IMR-90 (cell line): Measurements from ENCODE around the gene ARFGAP2. TPM values are rescaled to one million over a fixed set of nuclear protein-coding genes. Genes with fewer than 3 reads are reported as not detected.

Experiments
- ATAC-seq: fragments of 200-7000 bp; cut with Tn5 transposase; 2 replicates; pipeline ENCODE4 v1.9.1; 2020; ENCODE audit warnings: low read depth, mild to moderate bottlenecking, moderate library complexity
- BruUV-seq: library from RNA; stranded (reverse); fragments of 400-500 nt; replicated peaks from 2 replicates; lab custom pipeline; 2021; lab: Mats Ljungman, UMichigan
- CTCF ChIA-PET: fragments of 300-600 bp; formaldehyde crosslinking; extraction: SDS; loops from one replicate; lab custom pipeline; 2021; ENCODE audit warnings: antibody characterized with exemption; lab: Yijun Ruan, JAX
- POLR2A ChIA-PET: fragments of 300-600 bp; sonication (Branson Sonifier 250); formaldehyde crosslinking; loops from one replicate; lab custom pipeline; 2022; ENCODE audit warnings: antibody characterized with exemption; ENCODE audit not compliant: unreplicated experiment; lab: Charles Lee
- DNase-seq: peaks from one replicate; pipeline ENCODE4 v3.0.0; 2013
- H2AFZ ChIP-seq: replicated peaks from 2 replicates; pipeline ENCODE3; 2013; ENCODE audit warnings: low read length, mild to moderate bottlenecking; ENCODE audit not compliant: poor library complexity
- H2AK5ac ChIP-seq: 2 replicates; pipeline ENCODE4 v1.6.1; 2013; ENCODE audit warnings: low read depth, low read length, inconsistent platforms
- H2AK9ac ChIP-seq: replicated peaks from 2 replicates; pipeline ENCODE3; 2013; ENCODE audit warnings: mild to moderate bottlenecking, low read depth, low read length, moderate library complexity; ENCODE audit not compliant: poor library complexity
- H2BK120ac ChIP-seq: 2 replicates; pipeline ENCODE4 v1.6.1; 2013; ENCODE audit warnings: low read depth, low read length, inconsistent platforms
- H2BK15ac ChIP-seq: 3 replicates; pipeline ENCODE4 v1.6.1; 2013; ENCODE audit warnings: low read depth, low read length, inconsistent platforms
- H2BK20ac ChIP-seq: 2 replicates; pipeline ENCODE4 v1.6.1; 2013; ENCODE audit warnings: low read depth, mild to moderate bottlenecking, inconsistent platforms, low read length, moderate library complexity
- H2BK5ac ChIP-seq: 2 replicates; pipeline ENCODE4 v1.6.1; 2013; ENCODE audit warnings: mild to moderate bottlenecking, low read depth, low read length, inconsistent platforms; ENCODE audit not compliant: poor library complexity, severe bottlenecking
- H3K14ac ChIP-seq: replicated peaks from 2 replicates; pipeline ENCODE4 v1.6.1; 2013; ENCODE audit warnings: low read depth, low read length, inconsistent platforms
- H3K18ac ChIP-seq: 2 replicates; pipeline ENCODE4 v1.6.1; 2013; ENCODE audit warnings: low read depth, low read length, control low read depth
- H3K23ac ChIP-seq: 2 replicates; pipeline ENCODE4 v1.6.1; 2013; ENCODE audit warnings: low read depth, low read length, inconsistent platforms
- H3K27ac ChIP-seq: 2 replicates; pipeline ENCODE4 v1.5.1; 2013; ENCODE audit warnings: mild to moderate bottlenecking, control low read depth, low read length; ENCODE audit not compliant: insufficient read depth
- H3K27me3 ChIP-seq: 2 replicates; pipeline ENCODE4 v1.6.1; 2013; ENCODE audit warnings: low read length; ENCODE audit not compliant: control insufficient read depth, insufficient read depth
- H3K36me3 ChIP-seq: 2 replicates; pipeline ENCODE4 v1.6.1; 2013; ENCODE audit warnings: low read length, mixed read lengths; ENCODE audit not compliant: control insufficient read depth, insufficient read depth
- H3K4ac ChIP-seq: 2 replicates; pipeline ENCODE4 v1.6.1; 2013; ENCODE audit warnings: low read depth, low read length, inconsistent platforms
- H3K4me1 ChIP-seq: 2 replicates; pipeline ENCODE4 v1.6.1; 2013; ENCODE audit warnings: low read length, mixed read lengths; ENCODE audit not compliant: control insufficient read depth, insufficient read depth
- H3K4me2 ChIP-seq: 2 replicates; pipeline ENCODE4 v1.6.1; 2013; ENCODE audit warnings: low read depth, mild to moderate bottlenecking, control low read depth, low read length, moderate library complexity
- H3K4me3 ChIP-seq: 2 replicates; pipeline ENCODE4 v1.5.1; 2013; ENCODE audit warnings: low read depth, mild to moderate bottlenecking, control low read depth, low read length, moderate library complexity; ENCODE audit not compliant: insufficient read depth
- H3K56ac ChIP-seq: 2 replicates; pipeline ENCODE4 v1.6.1; 2013; ENCODE audit warnings: low read length, inconsistent platforms; ENCODE audit not compliant: insufficient read depth; ENCODE audit errors: extremely low read depth
- H3K79me1 ChIP-seq, 2 experiments: 2 replicates each; pipeline ENCODE4 v1.6.1; 2013; ENCODE audit warnings: low read length in 2 of 2, inconsistent platforms in 1 of 2, low read depth in 1 of 2
- H3K9ac ChIP-seq: 2 replicates; pipeline ENCODE4 v1.6.1; 2013; ENCODE audit warnings: low read depth, low read length, control low read depth
- H3K9me1 ChIP-seq: 2 replicates; pipeline ENCODE4 v1.6.1; 2013; ENCODE audit warnings: low read length, inconsistent platforms; ENCODE audit not compliant: insufficient read depth
- H3K9me3 ChIP-seq: 2 replicates; pipeline ENCODE4 v1.6.1; 2013; ENCODE audit warnings: low read length; ENCODE audit not compliant: control insufficient read depth, insufficient read depth
- H4K20me1 ChIP-seq: 2 replicates; pipeline ENCODE4 v1.6.1; 2013; ENCODE audit warnings: low read length, inconsistent platforms; ENCODE audit not compliant: insufficient read depth
- H4K5ac ChIP-seq: 2 replicates; pipeline ENCODE4 v1.6.1; 2013; ENCODE audit warnings: mild to moderate bottlenecking, low read depth, low read length, control low read depth
- H4K8ac ChIP-seq, 2 experiments: 2 replicates each; pipeline ENCODE4 v1.6.1; 2013; ENCODE audit warnings: low read depth in 2 of 2, low read length in 2 of 2, control low read depth in 1 of 2, inconsistent platforms in 1 of 2
- H4K91ac ChIP-seq: 2 replicates; pipeline ENCODE4 v1.6.1; 2013; ENCODE audit warnings: low read depth, low read length, inconsistent platforms; ENCODE audit not compliant: insufficient read depth
- BHLHE40 ChIP-seq: fragments of 150-350 bp; IDR thresholded peaks from 2 replicates; pipeline ENCODE4 v1.6.1; 2016; ENCODE audit warnings: mild to moderate bottlenecking, low read depth, low read length
- CEBPB ChIP-seq: IDR thresholded peaks from 2 replicates; pipeline ENCODE4 v1.6.1; 2012; ENCODE audit warnings: low read depth, low read length, improper control_type of control experiment
- CHD1 ChIP-seq: IDR thresholded peaks from 2 replicates; pipeline ENCODE4 v1.6.1; 2012; ENCODE audit warnings: low read depth, low read length, improper control_type of control experiment
- ELK1 ChIP-seq: fragments of 150-350 bp; IDR thresholded peaks from 2 replicates; pipeline ENCODE4 v1.6.1; 2016; ENCODE audit warnings: low read depth, mild to moderate bottlenecking, low read length, moderate library complexity, borderline replicate concordance
- FOS ChIP-seq: fragments of 150-350 bp; IDR thresholded peaks from 2 replicates; pipeline ENCODE4 v1.6.1; 2016; ENCODE audit warnings: low read depth, low read length
- MAZ ChIP-seq: IDR thresholded peaks from 2 replicates; pipeline ENCODE4 v1.6.1; 2012; ENCODE audit warnings: low read depth, mild to moderate bottlenecking, low read length, improper control_type of control experiment, moderate library complexity, borderline replicate concordance
- MXI1 ChIP-seq: IDR thresholded peaks from 2 replicates; pipeline ENCODE4 v1.6.1; 2012; ENCODE audit warnings: low read depth, mild to moderate bottlenecking, low read length, moderate library complexity, borderline replicate concordance
- NFE2L2 ChIP-seq: fragments of 150-350 bp; IDR thresholded peaks from 2 replicates; pipeline ENCODE4 v1.6.1; 2016; ENCODE audit warnings: low read depth, mild to moderate bottlenecking, low read length
- POLR2A ChIP-seq: IDR thresholded peaks from 2 replicates; pipeline ENCODE4 v1.6.1; 2012; ENCODE audit warnings: mild to moderate bottlenecking, low read depth, low read length
- RAD21 ChIP-seq: IDR thresholded peaks from 2 replicates; pipeline ENCODE4 v1.6.1; 2012; ENCODE audit warnings: low read length, improper control_type of control experiment
- RCOR1 ChIP-seq: IDR thresholded peaks from 2 replicates; pipeline ENCODE4 v1.6.1; 2012; ENCODE audit warnings: mild to moderate bottlenecking, low read length, improper control_type of control experiment; ENCODE audit not compliant: insufficient replicate concordance
- RFX5 ChIP-seq: IDR thresholded peaks from 2 replicates; pipeline ENCODE4 v1.8.0; 2012; ENCODE audit warnings: low read depth, mild to moderate bottlenecking, low read length, moderate library complexity
- SMC3 ChIP-seq: fragments of 150-350 bp; IDR thresholded peaks from 2 replicates; pipeline ENCODE4 v1.6.1; 2016; ENCODE audit warnings: low read depth, mild to moderate bottlenecking, antibody characterized with exemption, low read length, moderate library complexity
- USF2 ChIP-seq: fragments of 150-350 bp; IDR thresholded peaks from 2 replicates; pipeline ENCODE4 v1.6.1; 2017; ENCODE audit warnings: mild to moderate bottlenecking, antibody characterized with exemption, low read length, low read depth
- WGBS, 2 experiments: methylation state at CpG; one replicate each; pipeline versions ENCODE4 v1.1.5 to v1.1.7; 2013; ENCODE audit warnings: missing lambda C conversion rate in 2 of 2; ENCODE audit not compliant: insufficient read length in 1 of 2; ENCODE audit errors: extremely low coverage in 2 of 2; 5-methylcytosine and 5-hydroxymethylcytosine counted together
- dilution Hi-C: fragments of 300-500 bp; cut with HindIII; formaldehyde crosslinking; loops from one replicate; pipeline ENCODE4 v1.14.3; 2018; ENCODE audit warnings: low sequenced_read_pairs; ENCODE audit not compliant: unreplicated experiment
- in situ Hi-C: fragments of 300-500 bp; cut with MboI; formaldehyde crosslinking; loops from 3 replicates; pipeline ENCODE4 v1.14.3; 2019; ENCODE audit warnings: low sequenced_read_pairs, inconsistent platforms, mixed read lengths
- intact Hi-C: fragments of 100-400 bp; cut with micrococcal nuclease; formaldehyde crosslinking; loops from 2 replicates; pipeline ENCODE4 v1.10.0; 2022
- polyA plus RNA-seq, 3 experiments: library from polyadenylated mRNA; depleted of rRNA; stranded (reverse); fragments of >200 nt; gene quantifications; 2 replicates each; pipeline ENCODE4 v1.2.3, GENCODE V29; 2012; ENCODE audit warnings: low replicate concordance in 1 of 3
- total RNA-seq: library from RNA; depleted of rRNA; stranded (reverse); fragments of >200 nt; gene quantifications from 2 replicates; pipeline ENCODE4 v1.2.3, GENCODE V29; 2012

ARFGAP2 gene
- total and polyA plus RNA-seq, 2 of the 4 experiments (the other 2 are of a cell fraction): 54.7 to 87.8 TPM

- H3K14ac ChIP-seq: no peak overlapping the region
- CTCF ChIA-PET: no interaction called here
- H3K23ac ChIP-seq: no peak overlapping the region
- no peak overlapping the region for H3K56ac ChIP-seq
- no peak overlapping the region for H4K5ac ChIP-seq
- H2BK5ac ChIP-seq: no peak overlapping the region
- ATAC-seq (no peak), DNase-seq (no peak)
- no peak overlapping the region for H2AFZ ChIP-seq
- WGBS, 2 experiments: 63% methylated on average over 1 of the region's 6 CpGs; no CpG with 5 or more reads in 1 of the 2 experiments
- H2BK120ac ChIP-seq: no peak overlapping the region
- no TSS peak for BruUV-seq
- intact Hi-C loops (no loop called here), dilution Hi-C loops (no loop called here), in situ Hi-C loops (no loop called here)
- H3K36me3 ChIP-seq: no peaks in the 10 kb centered on the region
- no peaks in the 10 kb centered on the region for H4K20me1 ChIP-seq
- H3K18ac ChIP-seq: no peak overlapping the region
- POLR2A ChIA-PET: no interaction called here
- H3K4me2 ChIP-seq: no peak overlapping the region
- H3K27me3 ChIP-seq: peaks cover 4% of the 10 kb centered on the region; the same call in 1 of the 2 replicates
- H4K8ac ChIP-seq: no peak overlapping the region
- no peak overlapping the region for H2AK5ac ChIP-seq
- H3K4ac ChIP-seq: no peak overlapping the region
- no peaks in the 10 kb centered on the region; the same call in 1 of the 2 replicates for H3K9me1 ChIP-seq
- no peak overlapping the region for H2BK15ac ChIP-seq
- no peaks in the 10 kb centered on the region for H3K9me3 ChIP-seq
- H3K9ac ChIP-seq: no peak overlapping the region
- no peaks in the 10 kb centered on the region for H3K79me1 ChIP-seq
- no peak overlapping the region for H2BK20ac ChIP-seq
- TF ChIP-seq CEBPB: no peak
- TF ChIP-seq BHLHE40: no peak
- TF ChIP-seq RAD21: no peak
- no peak for TF ChIP-seq POLR2A
- no peak for TF ChIP-seq MXI1
- TF ChIP-seq ELK1: no peak
- TF ChIP-seq MAZ: no peak
- TF ChIP-seq FOS: no peak
- TF ChIP-seq USF2: no peak
- no peak for TF ChIP-seq SMC3
- TF ChIP-seq RFX5: no peak
- TF ChIP-seq RCOR1: no peak
- TF ChIP-seq NFE2L2: no peak
- no peak for TF ChIP-seq CHD1
- H3K27ac ChIP-seq: no peak overlapping the region
- no peak overlapping the region for H4K91ac ChIP-seq
- H3K4me1 ChIP-seq: no peaks in the 10 kb centered on the region; the same call in 1 of the 2 replicates
- no peak overlapping the region for H3K4me3 ChIP-seq
- H2AK9ac ChIP-seq: no peak overlapping the region
Measured at GRCh38 chr11:47207459-47207858, 30.8 kb upstream of the ARFGAP2 start.
